GM11168 (cell line): ENCODE data around the gene KDSR.

Experiments used
- in situ Hi-C: fragments of 300-500 bp; cut with MboI; formaldehyde crosslinking; loops from one replicate; pipeline ENCODE4 v1.12.0; 2022; ENCODE audit warnings: low sequenced_read_pairs; ENCODE audit not compliant: unreplicated experiment

The KDSR gene

DNA sequence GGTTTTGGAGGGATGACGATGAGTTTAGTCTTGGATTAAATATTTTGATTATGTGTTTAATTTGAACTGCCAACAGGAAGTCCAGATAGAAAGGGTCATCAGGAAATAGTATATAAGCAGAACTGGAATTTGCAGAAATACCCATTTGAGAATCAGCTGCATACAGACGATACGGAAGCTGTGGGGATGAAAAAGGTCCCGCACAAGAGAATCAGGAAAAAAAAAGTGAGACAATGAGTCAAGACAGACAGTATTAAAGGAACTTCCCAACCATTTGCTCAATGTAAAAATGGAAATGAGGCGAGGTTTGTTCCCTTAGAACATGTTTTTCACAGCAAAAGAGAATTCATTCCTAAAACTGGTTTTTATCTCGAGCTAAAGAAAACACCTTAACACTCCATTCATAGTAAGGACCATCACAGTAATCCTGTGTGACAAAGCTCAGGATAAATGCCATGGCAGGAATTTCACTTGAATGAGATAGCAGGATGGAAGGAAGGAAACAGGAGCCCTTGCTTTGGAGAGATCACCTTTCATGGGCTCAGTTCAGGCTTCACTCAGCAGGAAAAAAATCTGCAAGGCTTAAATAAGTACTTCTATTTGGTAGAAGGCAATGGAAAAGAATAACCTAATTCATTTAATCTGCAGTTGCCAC is 76.7 kb downstream of the KDSR start:
- in situ Hi-C loops: no loop called here

DNA sequence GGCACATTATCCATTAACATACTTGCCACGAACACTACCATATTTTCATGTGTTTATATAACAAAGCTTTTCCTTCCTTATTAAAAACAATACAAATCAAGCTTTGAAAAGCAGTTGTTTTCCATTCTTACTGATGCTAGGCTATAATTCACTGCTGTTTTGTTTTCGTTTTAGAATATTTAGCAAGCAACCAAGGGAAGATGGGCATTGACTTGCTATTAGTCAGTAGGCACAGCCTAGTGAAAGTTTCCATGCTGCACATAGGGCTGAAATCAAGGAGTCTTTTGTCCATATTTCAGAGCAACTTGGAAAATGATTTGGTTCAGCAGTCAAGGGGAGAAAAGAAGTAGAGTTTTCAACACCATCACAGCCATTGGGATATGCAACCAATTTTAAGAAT is 78.7 kb downstream of the KDSR start:
- in situ Hi-C loops: no loop called here

DNA sequence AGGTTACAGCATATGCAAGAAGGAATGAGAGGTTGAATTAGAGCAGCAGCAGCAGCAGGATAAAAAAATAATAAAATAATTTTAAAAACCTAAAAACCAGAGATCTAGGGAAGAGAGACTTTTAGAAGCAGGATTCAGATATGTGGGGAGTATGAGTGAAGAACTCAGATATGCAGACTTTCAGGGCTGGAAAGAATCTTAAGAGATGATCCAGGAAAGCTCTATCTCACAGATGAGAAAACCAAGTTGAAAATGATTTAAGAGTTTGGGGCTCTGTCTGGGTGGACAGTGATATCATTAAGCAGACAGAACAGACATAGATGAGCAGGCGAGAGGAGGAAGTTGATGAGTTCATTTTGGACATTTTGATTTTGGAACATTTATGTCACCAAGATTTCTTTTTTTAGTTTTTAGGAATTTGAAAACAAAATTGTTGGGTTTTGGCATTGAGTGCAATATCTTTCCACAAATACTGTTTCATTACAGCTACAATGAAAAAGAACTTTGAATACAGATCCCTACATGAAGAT is 79.2 kb downstream of the KDSR start:
- in situ Hi-C loops: no loop called here

GRCh38 chr18:63286926-63287325 is 80.1 kb downstream of the KDSR start:
- in situ Hi-C loops: no loop called here

DNA sequence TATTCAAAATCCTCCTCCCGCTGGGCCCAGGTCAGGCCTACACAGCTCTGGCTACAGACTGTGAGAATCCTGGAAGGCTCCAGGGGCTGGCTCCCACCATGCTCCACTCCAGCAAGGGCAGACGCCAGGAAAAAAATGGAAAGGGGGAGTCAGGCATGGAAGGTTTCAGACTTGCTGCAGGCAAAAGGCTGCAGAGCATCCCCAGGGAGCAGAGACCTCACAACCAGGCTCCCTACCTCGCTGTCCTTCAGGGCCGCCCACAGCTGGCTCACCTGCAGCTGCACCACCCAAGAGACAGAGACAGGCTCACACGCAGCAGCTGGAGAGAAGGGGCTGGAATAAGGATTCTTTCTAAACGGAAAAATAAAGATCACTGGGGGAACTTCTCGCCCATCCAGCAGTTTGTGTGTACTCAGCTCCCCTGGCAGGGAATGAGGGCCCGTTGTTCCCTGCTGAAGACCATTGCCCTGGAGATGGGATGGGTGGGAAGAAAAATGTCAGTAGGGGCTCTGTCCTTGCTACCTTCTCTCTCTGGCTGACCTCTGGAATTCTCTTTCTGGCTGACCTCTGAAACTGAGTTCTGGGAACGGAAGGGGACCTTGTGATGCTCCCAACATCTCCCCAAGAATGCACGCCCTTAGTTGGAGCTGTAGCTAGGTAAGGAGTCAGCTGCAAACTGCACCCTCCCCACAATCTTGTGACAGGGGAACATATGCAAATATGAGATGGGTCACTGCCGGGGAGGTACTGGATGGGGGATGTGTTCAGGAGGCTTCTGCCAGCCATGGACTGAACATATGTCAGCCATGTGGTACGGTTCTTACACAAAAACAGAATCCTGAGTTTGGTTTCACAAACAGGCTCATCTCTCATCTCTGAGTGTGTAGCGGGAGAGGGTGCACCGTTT is 81.9 kb downstream of the KDSR start:
- in situ Hi-C loops: no loop called here

GRCh38 chr18:63284173-63284799 is 82.7 kb downstream of the KDSR start:
- in situ Hi-C loops: no loop called here

DNA sequence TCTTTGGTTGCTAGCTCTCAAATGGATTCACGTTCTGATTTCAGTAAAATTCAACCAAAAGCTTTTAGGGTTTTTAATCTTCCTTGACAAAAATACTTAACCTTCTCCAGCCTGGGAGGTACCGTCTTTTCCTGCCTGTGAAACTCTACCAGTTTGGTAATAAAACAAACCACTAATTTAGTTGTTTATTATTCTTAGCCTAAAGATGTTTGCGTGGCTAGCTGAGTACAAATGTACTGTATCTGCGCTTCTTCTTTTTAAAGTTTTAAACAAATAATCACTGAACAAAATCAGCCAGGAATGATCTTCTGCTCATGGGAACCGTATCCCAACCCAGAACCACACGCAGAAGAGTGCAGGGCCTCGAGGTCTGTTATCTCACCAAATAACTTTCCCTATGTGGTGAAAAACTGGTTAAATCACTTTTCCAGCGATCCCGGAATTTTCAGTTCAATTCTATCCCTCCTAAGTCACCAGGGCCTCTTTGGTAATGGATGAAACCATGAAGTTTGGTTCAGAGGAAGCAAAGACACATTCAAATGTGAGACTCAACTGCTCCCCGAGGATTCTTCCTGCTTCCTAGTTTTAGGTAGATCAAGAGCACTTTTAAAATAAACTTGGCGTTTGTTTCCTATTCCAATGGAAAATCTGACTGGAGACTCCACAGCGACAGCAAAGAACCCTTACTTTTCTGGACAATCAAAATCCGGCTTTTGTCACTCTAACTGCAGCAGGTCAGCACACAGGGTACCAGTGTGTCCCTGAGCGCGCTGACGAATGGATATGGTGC is 83.5 kb downstream of the KDSR start:
- in situ Hi-C loops: no loop called here

- in situ Hi-C loops: no loop called here
Observed at GRCh38 chr18:63282793-63283192, 84.2 kb downstream of the KDSR start.
